ENCODE results near the gene SHROOM3. TPM values are rescaled to one million over a fixed set of nuclear protein-coding genes. Genes with fewer than 3 reads are reported as not detected.

Gene SHROOM3
- total RNA-seq, 1 experiment from 2014 or later, result 27.6 TPM

- H3K4me1 Mint-ChIP-seq, result no peaks in the 10 kb centered on the region
- H3K36me3 Mint-ChIP-seq (ENCODE audit: insufficient read depth in 1 of 3, low read depth in 3 of 3), result no peaks in the 10 kb centered on the region; a peak in 1 of 7 replicates
- no peak overlapping the region for H3K23ac ChIP-seq (ENCODE audit: insufficient read length, low read depth, low read length)
- peaks cover 0 to 6% of the 10 kb centered on the region in 2 experiments; a peak in 2 of 5 replicates for H3K9me3 Mint-ChIP-seq
- no peak overlapping the region for H4K8ac ChIP-seq (replicated peaks; ENCODE audit: insufficient read length, low read depth, low read length)
- H2BK5ac ChIP-seq (ENCODE audit: insufficient read length, low read length), result no peak overlapping the region
- H3K9me3 ChIP-seq (ENCODE audit: control insufficient read depth, low read depth, low read length), result no peaks in the 10 kb centered on the region
- H2AFZ ChIP-seq (ENCODE audit: low read length), result no peak overlapping the region
- no peak overlapping the region for H4K91ac ChIP-seq (ENCODE audit: insufficient read length, low read depth, low read length)
- no peaks in the 10 kb centered on the region for H3K27me3 Mint-ChIP-seq (ENCODE audit: low read depth)
- no peak overlapping the region for H2AK5ac ChIP-seq (ENCODE audit: insufficient read length, low read length)
- no peak overlapping the region for H3K18ac ChIP-seq (ENCODE audit: insufficient read length, low read depth, low read length)
- H3K79me1 ChIP-seq (ENCODE audit: insufficient read depth, low read depth, low read length, poor library complexity, severe bottlenecking), result no peaks in the 10 kb centered on the region
- H2BK120ac ChIP-seq (ENCODE audit: low read depth, low read length, poor library complexity, severe bottlenecking), result no peak overlapping the region
- TF ChIP-seq CTCF (conservative IDR thresholded peaks at IDR 0.05), result no peak
- no peaks in the 10 kb centered on the region for H3K4me1 ChIP-seq (ENCODE audit: insufficient read depth, low read length)
- no peak overlapping the region for H3K4me2 ChIP-seq (ENCODE audit: insufficient read depth, insufficient read length, low read length)
- H3K27me3 ChIP-seq (ENCODE audit: insufficient read depth, low read length), result no peaks in the 10 kb centered on the region
- no peak overlapping the region for H3K27ac Mint-ChIP-seq
- H3K79me2 ChIP-seq (ENCODE audit: insufficient read depth, low read length), result no peaks in the 10 kb centered on the region
- no peak overlapping the region for H3K56ac ChIP-seq (ENCODE audit: insufficient read length, low read depth, low read length)
- no peak overlapping the region for H3K9ac ChIP-seq (ENCODE audit: extremely low read depth, insufficient read length, low read length)
- no peak overlapping the region for H3T11ph ChIP-seq (ENCODE audit: low read length)
- no peaks in the 10 kb centered on the region for H4K20me1 ChIP-seq (ENCODE audit: control insufficient read depth, insufficient read depth, insufficient read length)
- H4K5ac ChIP-seq (ENCODE audit: insufficient read length, low read depth, low read length), result no peak overlapping the region
- H3K27ac ChIP-seq (ENCODE audit: insufficient read length, low read depth, low read length), result no peak overlapping the region
- H2BK15ac ChIP-seq (ENCODE audit: low read depth, low read length), result no peak overlapping the region
- H3K4me3 Mint-ChIP-seq, result no peak overlapping the region
- no peak for DNase-seq
- no peak overlapping the region for H2BK12ac ChIP-seq (ENCODE audit: insufficient read length, low read depth, low read length)
- WGBS (ENCODE audit: extremely low coverage, insufficient read length, low lambda C conversion rate), result no CpG with 5 or more reads among the region's 1 CpG
- H2BK20ac ChIP-seq (ENCODE audit: low read depth, low read length, poor library complexity, severe bottlenecking), result no peak overlapping the region
- no peaks in the 10 kb centered on the region for H3K23me2 ChIP-seq (ENCODE audit: insufficient read length, low read depth, low read length, poor library complexity, severe bottlenecking)
- no peak overlapping the region for H3K14ac ChIP-seq (ENCODE audit: insufficient read depth, low read length)
- H3K4ac ChIP-seq (ENCODE audit: low read depth, low read length), result no peak overlapping the region
Measured at GRCh38 chr4:76649086-76649485, 214.1 kb downstream of the SHROOM3 start.
